Stimulated activated CD4-positive, alpha-beta T cell treated with anti-CD3 and anti-CD28 coated beads, Interleukin-1b, Interleukin-23, amount 100 ng/mL, for 1 hour (primary cell): Measurements from ENCODE around the gene DPF3.

Source experiments
- DNase-seq, 2 donors: peaks; one replicate each; pipeline ENCODE4 v3.0.0-alpha.2; 2020; ENCODE audit warnings: low read depth in 2 of 2

Gene DPF3

GRCh38 chr14:72904840-72905561, 11.1 kb upstream of the DPF3 start:
- DNase-seq = peak in 1 of 2 donors; percentile 22

- DNase-seq = no peak
Observed at GRCh38 chr14:72904218-72904617, 10.3 kb upstream of the DPF3 start.

- DNase-seq = no peak
Observed at GRCh38 chr14:72903716-72904115, 9.8 kb upstream of the DPF3 start.

- DNase-seq = no peak
Observed at GRCh38 chr14:72902801-72903530, 9.1 kb upstream of the DPF3 start.

- no peak for DNase-seq
Observed at GRCh38 chr14:72901361-72901760, 7.5 kb upstream of the DPF3 start.

GRCh38 chr14:72898448-72898847, 4.5 kb upstream of the DPF3 start:
- no peak for DNase-seq

- DNase-seq = no peak
Observed at GRCh38 chr14:72894623-72895378, 900 bp upstream of the DPF3 start.

- no peak for DNase-seq
Observed at GRCh38 chr14:72894323-72894622, 372 bp upstream of the DPF3 start.

- DNase-seq = no peak
Observed at GRCh38 chr14:72892879-72893635, 844 bp downstream of the DPF3 start.

- no peak for DNase-seq
Observed at GRCh38 chr14:72892103-72892878, 1.6 kb downstream of the DPF3 start.

- no peak for DNase-seq
Observed at GRCh38 chr14:72891666-72892102, 2.2 kb downstream of the DPF3 start.

GRCh38 chr14:72889366-72889765, 4.5 kb downstream of the DPF3 start:
- no peak for DNase-seq

GRCh38 chr14:72888636-72889201, 5.2 kb downstream of the DPF3 start:
- no peak for DNase-seq

- no peak for DNase-seq
Observed at GRCh38 chr14:72888192-72888591, 5.7 kb downstream of the DPF3 start.

GRCh38 chr14:72887514-72887913, 6.4 kb downstream of the DPF3 start:
- DNase-seq = no peak

GRCh38 chr14:72884386-72884785, 9.5 kb downstream of the DPF3 start:
- DNase-seq = no peak

GRCh38 chr14:72883961-72884360, 9.9 kb downstream of the DPF3 start:
- DNase-seq = no peak

- no peak for DNase-seq
Observed at GRCh38 chr14:72883109-72883508, 10.8 kb downstream of the DPF3 start.

- no peak for DNase-seq
Observed at GRCh38 chr14:72882463-72882862, 11.4 kb downstream of the DPF3 start.

GRCh38 chr14:72882047-72882446, 11.9 kb downstream of the DPF3 start:
- no peak for DNase-seq

- no peak for DNase-seq
Observed at GRCh38 chr14:72881543-72881942, 12.4 kb downstream of the DPF3 start.
